Activated CD8-positive, alpha-beta memory T cell treated with anti-CD3 and anti-CD28 coated beads for 1 hour (primary cell): ENCODE measurements around the gene ELN.
"Not testable (repeated sequence)": the region's sequence is repeated elsewhere in the genome, so short reads cannot be mapped to it uniquely, and the experiment has no call there.

Experiments used
- DNase-seq, 2 donors: peaks; one replicate each; pipeline ENCODE4 v3.0.0-alpha.2; 2020; ENCODE audit warnings: low read depth in 1 of 2; ENCODE audit errors: extremely low read depth in 1 of 2

The ELN gene

DNA sequence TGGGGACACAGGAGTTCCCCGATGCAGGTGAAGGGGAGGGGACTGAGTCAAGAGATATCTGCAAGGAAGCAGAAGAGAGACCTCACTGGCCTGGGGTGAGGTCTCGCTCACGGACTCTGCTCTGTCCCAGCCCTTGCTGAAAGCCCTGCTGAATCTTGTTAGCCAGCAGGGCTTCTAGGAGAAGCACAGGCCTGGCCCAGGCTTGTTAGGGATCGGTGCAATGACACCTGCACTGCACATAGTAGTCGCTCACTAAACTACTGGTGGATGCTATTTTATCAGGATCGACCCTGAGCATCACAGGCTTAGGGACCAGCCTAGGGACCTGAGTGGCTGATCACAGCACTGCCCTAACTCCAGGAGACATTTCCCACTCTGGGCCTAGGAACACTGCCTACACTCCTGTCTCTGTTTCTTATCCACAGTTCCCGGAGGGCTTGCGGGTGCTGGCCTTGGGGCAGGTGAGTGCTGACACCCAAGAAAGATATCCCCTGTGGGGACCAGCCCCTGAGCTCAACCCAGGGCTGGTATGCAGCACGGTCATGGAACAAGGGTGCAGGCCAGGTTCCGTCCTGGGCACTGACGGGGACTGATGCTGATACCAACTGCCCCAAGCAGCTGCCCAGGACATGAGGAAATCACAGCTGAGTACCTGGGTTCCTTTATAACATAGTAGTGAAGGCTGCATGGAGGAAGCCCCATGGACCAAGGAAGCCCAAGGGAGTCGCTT is 13.0 kb downstream of the ELN start:
- DNase-seq = no peak

- no peak for DNase-seq
These were observed 15.0 kb downstream of the ELN start for GRCh38 chr7:74042746-74043522.

- DNase-seq = no peak
These were observed 15.6 kb downstream of the ELN start for GRCh38 chr7:74043523-74043951.

- no peak for DNase-seq
These were observed 16.7 kb downstream of the ELN start for GRCh38 chr7:74044366-74045350.

DNA sequence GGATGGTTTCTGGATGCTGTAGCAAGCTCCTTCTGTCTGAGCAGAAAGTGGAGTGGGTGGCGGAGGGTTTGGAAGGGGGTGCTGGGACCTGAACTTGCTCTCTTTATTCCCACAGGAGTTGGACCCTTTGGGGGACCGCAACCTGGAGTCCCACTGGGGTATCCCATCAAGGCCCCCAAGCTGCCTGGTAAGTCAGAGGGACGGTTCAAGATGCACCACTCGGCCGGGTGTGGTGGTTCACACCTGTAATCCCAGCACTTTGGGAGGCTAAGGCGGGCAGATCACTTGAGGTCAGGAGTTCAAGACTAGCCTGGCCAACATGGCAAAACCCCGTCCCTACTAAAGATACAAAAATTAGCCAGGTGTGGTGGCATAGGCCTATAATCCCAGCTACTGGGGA is 18.6 kb downstream of the ELN start:
- DNase-seq = not testable (repeated sequence)

GRCh38 chr7:74047804-74048380 is 19.9 kb downstream of the ELN start:
- DNase-seq = no peak

DNA sequence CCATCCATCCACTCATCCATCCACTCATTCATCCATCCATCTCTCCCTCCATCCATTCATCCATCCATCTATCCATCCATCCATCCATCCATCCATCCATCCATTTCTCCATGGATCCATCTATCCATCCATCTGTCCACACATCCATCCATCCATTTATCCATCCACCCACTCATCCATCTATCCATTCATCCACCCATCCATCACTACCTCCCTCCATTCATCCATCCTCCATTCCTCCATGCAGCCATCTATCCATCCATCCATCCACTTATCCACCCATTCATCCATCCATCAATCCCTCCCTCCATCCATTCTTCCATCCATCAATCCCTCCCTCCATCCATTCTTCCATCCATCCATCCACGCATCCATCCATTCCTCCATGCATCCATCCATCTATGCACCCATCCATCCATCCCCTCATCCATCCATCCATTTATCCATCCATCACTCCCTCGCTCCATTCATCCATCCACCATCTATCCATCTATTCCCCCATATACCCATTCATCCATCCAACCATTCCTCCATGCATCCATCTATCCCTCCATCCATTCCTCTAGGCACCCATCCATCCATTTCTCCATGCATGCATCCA is 21.1 kb downstream of the ELN start:
- no peak for DNase-seq

GRCh38 chr7:74049997-74050798 is 22.2 kb downstream of the ELN start:
- no peak for DNase-seq

DNA sequence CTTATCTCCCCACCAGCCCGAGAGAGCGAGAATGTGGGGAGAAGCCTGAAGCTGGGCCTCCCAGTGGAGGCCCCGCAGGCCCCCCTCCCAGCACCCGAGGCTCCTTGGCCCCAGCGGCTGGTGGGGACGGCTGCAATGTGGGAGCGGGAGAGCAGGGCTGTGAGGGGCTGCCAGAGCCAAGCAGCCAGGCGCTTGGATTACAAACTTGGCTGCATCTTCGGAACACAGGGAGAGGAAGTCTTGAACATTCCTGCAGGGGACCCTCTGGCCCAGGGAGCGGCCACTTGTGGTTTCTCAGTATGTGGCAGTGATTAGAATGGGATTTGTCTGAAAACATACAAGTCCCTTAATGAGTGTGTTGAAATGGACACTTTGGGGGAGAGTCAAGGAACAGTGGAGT is 23.2 kb downstream of the ELN start:
- DNase-seq = no peak

DNA sequence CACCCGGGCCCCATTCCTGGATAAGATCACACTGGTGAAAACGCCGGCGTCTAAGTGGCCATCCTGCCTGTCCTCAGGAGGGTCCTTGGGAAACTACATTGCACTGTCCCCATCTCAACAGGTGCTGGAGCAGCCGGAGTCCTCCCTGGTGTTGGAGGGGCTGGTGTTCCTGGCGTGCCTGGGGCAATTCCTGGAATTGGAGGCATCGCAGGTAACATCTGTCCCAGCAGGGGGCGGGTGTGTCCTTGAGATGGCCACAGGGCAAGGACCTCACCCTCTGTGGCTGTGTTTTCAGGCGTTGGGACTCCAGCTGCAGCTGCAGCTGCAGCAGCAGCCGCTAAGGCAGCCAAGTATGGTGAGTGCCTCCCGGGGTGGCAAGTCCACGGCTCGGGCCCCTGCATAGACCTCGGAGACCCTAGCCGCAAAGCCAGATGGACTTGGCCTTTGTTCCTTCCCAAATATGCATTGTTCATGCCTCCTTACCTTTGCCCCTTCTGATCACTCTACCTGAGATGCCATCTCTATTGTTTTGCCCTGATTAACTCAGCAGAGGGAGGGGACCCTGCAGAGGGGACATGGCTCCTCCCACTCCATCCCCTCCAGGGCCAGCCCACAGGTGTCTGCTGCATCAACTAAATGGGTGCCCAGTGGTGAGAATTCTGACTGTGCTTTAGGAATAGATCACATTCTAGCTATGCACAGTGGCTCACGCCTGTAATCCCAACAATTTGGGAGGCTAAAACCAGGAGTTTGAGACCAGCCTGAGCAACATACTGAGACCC is 23.8 kb downstream of the ELN start:
- DNase-seq = no peak

GRCh38 chr7:74052628-74053027 is 24.7 kb downstream of the ELN start:
- DNase-seq = no peak

GRCh38 chr7:74053589-74054186 is 25.7 kb downstream of the ELN start:
- no peak for DNase-seq

GRCh38 chr7:74056096-74056915 is 28.3 kb downstream of the ELN start:
- no peak for DNase-seq

GRCh38 chr7:74057216-74057925 is 29.4 kb downstream of the ELN start:
- no peak for DNase-seq

DNA sequence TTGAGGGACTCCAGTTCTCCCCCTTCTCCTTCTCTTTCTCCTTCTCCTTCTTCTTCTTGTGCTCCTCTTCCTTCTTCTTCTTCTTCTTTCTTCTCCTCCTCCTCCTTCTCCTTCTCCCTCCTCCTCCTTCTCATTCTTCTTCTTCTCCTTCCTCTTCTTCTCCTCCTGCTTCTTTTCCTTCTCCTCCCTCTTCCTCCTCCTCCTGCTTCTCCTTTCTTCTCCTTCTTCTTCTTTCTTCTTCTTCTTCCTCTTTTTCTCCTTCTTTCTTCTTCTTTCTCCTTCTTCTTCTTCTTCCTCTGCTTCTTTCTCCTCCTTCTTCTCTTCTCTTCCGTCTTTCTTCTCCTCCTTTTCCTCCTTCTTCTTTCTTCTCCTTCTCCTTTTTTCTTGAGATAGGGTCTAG is 30.0 kb downstream of the ELN start:
- no peak for DNase-seq

DNA sequence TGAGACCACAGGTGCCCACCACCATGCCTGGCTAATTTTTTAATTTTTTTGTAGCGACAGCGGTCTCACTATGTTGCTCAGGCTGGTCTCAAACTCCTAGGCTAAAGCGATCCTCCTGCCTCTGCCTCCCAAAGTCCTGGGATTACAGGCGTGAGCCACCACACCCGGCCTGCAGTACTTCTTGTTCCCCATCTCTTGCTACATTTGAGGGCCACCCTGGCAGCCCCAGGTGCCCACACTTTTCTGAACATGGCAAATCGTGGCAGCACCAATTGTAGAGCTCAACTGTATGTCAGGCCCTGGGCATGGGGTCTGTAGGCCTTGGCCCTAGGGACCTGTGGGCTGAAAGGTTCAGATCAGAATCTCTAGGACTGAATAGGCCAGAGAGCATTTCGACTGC is 30.5 kb downstream of the ELN start:
- no peak for DNase-seq

DNA sequence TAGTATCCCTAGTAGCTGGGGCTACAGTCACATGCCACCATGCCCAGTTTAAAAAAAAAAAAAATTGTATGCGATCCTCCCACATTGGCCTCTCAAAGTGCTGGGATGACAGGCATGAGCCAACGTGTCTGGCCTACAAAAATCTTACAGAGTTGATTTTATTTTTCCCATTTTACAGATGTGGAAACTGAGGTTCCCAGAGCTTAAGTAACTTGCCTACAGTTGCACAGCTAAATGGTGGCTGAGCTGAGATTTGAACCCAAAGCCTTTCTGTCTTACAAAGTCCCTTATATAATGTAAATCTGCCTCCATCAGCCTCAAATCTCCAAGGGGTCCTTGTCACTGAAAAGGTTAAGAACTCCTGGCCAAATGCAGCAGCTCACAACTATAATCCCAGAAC is 31.1 kb downstream of the ELN start:
- DNase-seq = no peak
